Lung (tissue), 12 donors: ENCODE results near the gene IQSEC1. TPM values are rescaled to one million over a fixed set of nuclear protein-coding genes. Genes with fewer than 3 reads are reported as not detected.

Experiments used
- ATAC-seq: fragments of 200-7000 bp; cut with Tn5 transposase; one replicate; pipeline ENCODE4 v1.9.1; 2020; ENCODE audit warnings: moderate number of reproducible peaks; ENCODE audit not compliant: insufficient read depth, low FRiP score
- DNase-seq, 3 donors: peaks; one replicate each; pipeline ENCODE4 v3.0.0-alpha.2; 2013 to 2017
- H3K27ac ChIP-seq, 2 donors: one replicate each; pipeline ENCODE4 v1.5.1; 2013; ENCODE audit warnings: mild to moderate bottlenecking in 2 of 2, moderate library complexity in 2 of 2, control low read depth in 1 of 2, inconsistent platforms in 1 of 2, low read depth in 1 of 2, low read length in 1 of 2
- H3K27me3 ChIP-seq, 3 donors: one replicate each; pipeline ENCODE4 v1.5.1; 2013; ENCODE audit warnings: low read length in 2 of 3; ENCODE audit not compliant: control insufficient read depth in 3 of 3, insufficient read depth in 3 of 3
- H3K36me3 ChIP-seq, 4 donors: one replicate each; pipeline ENCODE4 v1.5.1; 2013; ENCODE audit warnings: low read length in 4 of 4, mild to moderate bottlenecking in 1 of 4, moderate library complexity in 1 of 4; ENCODE audit not compliant: control insufficient read depth in 4 of 4, insufficient read depth in 4 of 4
- H3K4me1 ChIP-seq, 5 donors: one replicate each; pipeline ENCODE4 v1.5.1; 2013; ENCODE audit warnings: low read length in 5 of 5, mild to moderate bottlenecking in 2 of 5, moderate library complexity in 1 of 5; ENCODE audit not compliant: control insufficient read depth in 5 of 5, insufficient read depth in 5 of 5
- H3K4me3 ChIP-seq: one replicate; pipeline ENCODE4 v1.5.1; 2013; ENCODE audit warnings: mild to moderate bottlenecking, control low read depth, moderate library complexity
- H3K9ac ChIP-seq, 2 donors: one replicate each; pipeline ENCODE4 v1.5.1; 2013; ENCODE audit warnings: low read length in 2 of 2, control low read depth in 1 of 2; ENCODE audit not compliant: insufficient read depth in 1 of 2
- H3K9me3 ChIP-seq, 4 donors: one replicate each; pipeline ENCODE4 v1.5.1; 2013; ENCODE audit warnings: low read length in 3 of 4, mild to moderate bottlenecking in 1 of 4, moderate library complexity in 1 of 4; ENCODE audit not compliant: control insufficient read depth in 4 of 4, insufficient read depth in 3 of 4
- WGBS, 2 donors: extraction: QIAGEN DNeasy Blood & Tissue Kit; methylation state at CpG; one replicate each; pipeline ENCODE4 v1.1.7; 2013; 5-methylcytosine and 5-hydroxymethylcytosine counted together
- polyA plus RNA-seq, 2 donors: library from polyadenylated mRNA; stranded (reverse); fragments of 200-250 nt; gene quantifications; one replicate each; pipeline ENCODE4 v1.2.1, GENCODE V29; 2013
- total RNA-seq, 2 donors: library from RNA; depleted of rRNA in 1 of 2; stranded (reverse); fragments of >200 nt in 1 of 2; gene quantifications; one replicate each; pipeline ENCODE4 v1.2.1, GENCODE V29; 2014 to 2021
- TF ChIP-seq, protein P1 (sequence below): IDR thresholded peaks from 2 replicates; pipeline ENCODE4 v1.5.1; 2012; ENCODE audit warnings: mild to moderate bottlenecking; ENCODE audit errors: control extremely low read depth, extremely low read depth
- donor health status: control.
- donor health status: control.
- donor health status: Bipolar disorder and iron deficiency.
- donor health status: healthy.
- donor health status: DM: yes; HTN: yes; CAD: no.

IQSEC1 gene
- total and polyA plus RNA-seq, 4 donors: 13.9 to 69.1 (median 31.1) TPM

DNA sequence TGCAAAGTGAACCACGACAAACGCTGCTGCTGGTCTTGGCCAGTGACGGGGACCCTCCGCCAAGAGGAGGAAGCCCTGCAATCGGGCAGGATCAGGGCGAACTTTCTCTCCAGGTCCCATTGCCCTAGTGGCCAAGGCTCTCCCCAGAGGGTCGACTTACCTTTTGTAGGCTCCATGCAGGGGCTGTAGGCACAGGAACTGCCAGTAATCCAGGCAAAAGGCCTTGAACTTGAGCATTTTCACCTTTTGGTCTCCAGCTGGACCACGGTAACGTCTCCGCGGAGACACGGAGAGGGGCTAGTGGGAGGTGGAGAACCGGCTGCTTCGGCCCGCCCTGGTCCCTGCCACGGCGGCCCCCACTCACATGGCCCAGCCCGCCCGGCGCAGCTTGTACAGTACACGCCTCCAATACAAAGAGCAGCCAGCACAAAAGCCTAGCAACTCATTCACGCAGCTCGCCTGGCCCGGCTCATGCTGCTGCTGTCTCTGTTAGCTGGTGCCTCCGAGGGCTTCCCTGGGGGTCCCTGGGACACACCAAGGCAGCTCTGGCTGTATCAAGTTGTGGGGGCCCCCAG is 31.0 kb downstream of the IQSEC1 start:
- no peak overlapping the region for H3K4me3 ChIP-seq
- 83% methylated on average over 25 of the region's 25 CpGs for WGBS, 2 donors
- H3K27ac ChIP-seq: no peak overlapping the region
- DNase-seq: peak in 2 of 3 donors; percentile 30 to 40
- peaks cover 0 to 8% (median 0%) of the 10 kb centered on the region in 5 donors for H3K4me1 ChIP-seq
- H3K9ac ChIP-seq: no peak overlapping the region
- no peak for ATAC-seq
- TF ChIP-seq, protein P1, sequence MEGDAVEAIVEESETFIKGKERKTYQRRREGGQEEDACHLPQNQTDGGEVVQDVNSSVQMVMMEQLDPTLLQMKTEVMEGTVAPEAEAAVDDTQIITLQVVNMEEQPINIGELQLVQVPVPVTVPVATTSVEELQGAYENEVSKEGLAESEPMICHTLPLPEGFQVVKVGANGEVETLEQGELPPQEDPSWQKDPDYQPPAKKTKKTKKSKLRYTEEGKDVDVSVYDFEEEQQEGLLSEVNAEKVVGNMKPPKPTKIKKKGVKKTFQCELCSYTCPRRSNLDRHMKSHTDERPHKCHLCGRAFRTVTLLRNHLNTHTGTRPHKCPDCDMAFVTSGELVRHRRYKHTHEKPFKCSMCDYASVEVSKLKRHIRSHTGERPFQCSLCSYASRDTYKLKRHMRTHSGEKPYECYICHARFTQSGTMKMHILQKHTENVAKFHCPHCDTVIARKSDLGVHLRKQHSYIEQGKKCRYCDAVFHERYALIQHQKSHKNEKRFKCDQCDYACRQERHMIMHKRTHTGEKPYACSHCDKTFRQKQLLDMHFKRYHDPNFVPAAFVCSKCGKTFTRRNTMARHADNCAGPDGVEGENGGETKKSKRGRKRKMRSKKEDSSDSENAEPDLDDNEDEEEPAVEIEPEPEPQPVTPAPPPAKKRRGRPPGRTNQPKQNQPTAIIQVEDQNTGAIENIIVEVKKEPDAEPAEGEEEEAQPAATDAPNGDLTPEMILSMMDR: no peak
- H3K27me3 ChIP-seq: peaks cover 0 to 2% (median 0%) of the 10 kb centered on the region in 3 donors
- H3K9me3 ChIP-seq: no peaks in the 10 kb centered on the region
- H3K36me3 ChIP-seq: no peaks in the 10 kb centered on the region

DNA sequence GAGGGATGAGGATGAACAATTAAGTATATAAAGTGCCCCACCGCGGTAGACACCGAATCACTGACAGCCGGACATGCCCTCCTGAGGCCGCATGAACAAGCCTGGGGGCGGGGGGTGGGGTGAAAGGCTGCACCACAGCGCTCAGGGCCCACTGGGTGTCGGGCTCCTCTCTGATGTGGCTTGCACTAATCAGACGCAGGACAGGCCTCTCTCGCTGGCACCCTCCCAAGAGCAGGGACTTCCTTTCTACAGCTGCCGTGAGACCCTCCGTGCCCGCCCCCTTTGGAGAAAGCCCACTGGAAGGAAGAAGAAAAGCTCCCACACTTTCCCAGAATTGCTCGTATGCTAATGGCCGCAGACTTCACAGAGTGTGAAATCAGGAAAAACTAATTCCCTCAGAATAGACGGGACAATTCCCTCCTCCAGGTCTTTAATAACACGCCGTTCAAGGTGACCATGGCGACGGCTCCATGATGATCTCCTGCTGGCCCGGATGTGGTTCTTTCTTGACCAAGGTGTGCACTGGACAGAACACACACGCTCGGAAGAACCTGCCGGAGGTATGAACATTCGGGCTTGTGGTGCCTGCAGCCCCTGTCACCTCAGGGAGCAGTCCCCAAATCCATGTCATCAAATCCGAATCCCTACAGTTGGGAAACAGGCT is 32.0 kb downstream of the IQSEC1 start:
- no peaks in the 10 kb centered on the region for H3K36me3 ChIP-seq
- H3K9me3 ChIP-seq: no peaks in the 10 kb centered on the region
- peaks cover 0 to 8% (median 0%) of the 10 kb centered on the region in 5 donors for H3K4me1 ChIP-seq
- DNase-seq: peak; percentile 38 to 52 (median 49)
- TF ChIP-seq, protein P1: no peak
- no peak for ATAC-seq
- 62 to 80% methylated on average over 26 of the region's 26 CpGs for WGBS, 2 donors
- no peak overlapping the region for H3K27ac ChIP-seq
- peaks cover 0 to 2% (median 0%) of the 10 kb centered on the region in 3 donors for H3K27me3 ChIP-seq
- no peak overlapping the region for H3K9ac ChIP-seq
- no peak overlapping the region for H3K4me3 ChIP-seq

DNA sequence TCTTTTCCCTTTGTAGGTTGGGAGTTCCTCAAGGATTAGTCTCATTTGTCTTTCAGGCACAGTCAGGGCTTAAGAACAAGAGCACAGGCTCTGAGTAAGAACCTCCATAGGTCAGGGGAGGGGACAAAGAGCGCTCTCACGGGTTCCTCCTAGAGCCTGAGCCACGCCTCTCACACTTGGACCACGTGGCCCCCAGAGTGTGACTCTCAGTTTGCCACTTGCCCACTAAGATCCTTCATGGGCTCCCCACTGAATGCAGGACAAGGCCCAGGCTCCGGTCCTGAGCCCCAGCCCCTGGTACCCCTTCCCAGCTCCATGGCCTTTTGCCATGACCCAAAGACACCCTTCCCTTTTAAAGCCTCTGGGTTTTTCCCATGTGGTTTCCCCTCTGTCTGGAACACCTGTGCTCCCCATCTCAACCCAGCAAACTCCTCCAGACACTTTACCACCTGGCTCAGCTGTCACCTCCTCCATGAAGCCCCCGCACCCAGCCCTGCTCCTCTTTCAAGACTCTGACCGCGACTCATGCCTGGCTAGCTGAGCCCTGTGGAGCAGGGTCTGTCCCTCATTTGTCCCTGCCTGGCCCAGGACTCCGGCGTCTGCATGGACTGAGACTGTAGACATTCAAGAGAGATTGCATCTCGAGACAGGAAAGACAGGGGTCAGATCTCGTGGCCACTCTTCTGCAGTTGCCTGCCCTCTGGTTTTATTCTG is 32.7 kb downstream of the IQSEC1 start:
- TF ChIP-seq, protein P1: no peak
- Histone ChIP-seq H3K9me3 (no peaks in the 10 kb centered on the region), H3K4me3 (no peak overlapping the region), H3K36me3 (no peaks in the 10 kb centered on the region), H3K9ac (no peak overlapping the region), H3K4me1 (peaks cover 0 to 8% (median 0%) of the 10 kb centered on the region in 5 donors), H3K27me3 (peaks cover 0 to 2% (median 0%) of the 10 kb centered on the region in 3 donors), H3K27ac (no peak overlapping the region)
- DNase-seq (no peak), ATAC-seq (no peak)
- 59 to 73% methylated on average over 12 of the region's 12 CpGs for WGBS, 2 donors
